Cardiac muscle cell (in vitro differentiated cells and primary cell): ENCODE measurements around the gene PRCP. TPM values are rescaled to one million over a fixed set of nuclear protein-coding genes. Genes with fewer than 3 reads are reported as not detected.

Source experiments
- DNase-seq, 2 donors: peaks; one replicate each; pipeline versions ENCODE4 v3.0.0 to v3.0.0-alpha.2; 2010 to 2017; ENCODE audit warnings: low read depth in 1 of 2, low spot score in 1 of 2
- H3K27ac ChIP-seq: fragments of 200-600 bp; sonication (generic); 2 replicates; pipeline ENCODE4 v1.5.1; 2016
- H3K27me3 ChIP-seq: fragments of 200-600 bp; sonication (generic); 2 replicates; pipeline ENCODE4 v1.6.0; 2016; ENCODE audit warnings: control low read depth
- H3K36me3 ChIP-seq: fragments of 200-600 bp; sonication (generic); 2 replicates; pipeline ENCODE4 v1.5.1; 2016; ENCODE audit warnings: control low read depth
- H3K4me1 ChIP-seq: fragments of 200-600 bp; sonication (generic); 2 replicates; pipeline ENCODE4 v1.8.1; 2017; ENCODE audit warnings: low read depth, mild to moderate bottlenecking, mixed run types
- H3K4me3 ChIP-seq: fragments of 200-600 bp; sonication (generic); 2 replicates; pipeline ENCODE4 v1.5.1; 2016; ENCODE audit warnings: mild to moderate bottlenecking
- H3K9me3 ChIP-seq: fragments of 200-600 bp; sonication (generic); 2 replicates; pipeline ENCODE4 v1.5.1; 2017; ENCODE audit warnings: low read depth, mild to moderate bottlenecking, control low read depth
- polyA plus RNA-seq: library from polyadenylated mRNA; unstranded; fragments of >200 nt; fragmentation: Nextera tagmentation; extraction: Ambion mirVana; gene quantifications from 2 replicates; pipeline ENCODE4 v1.2.1, GENCODE V29; 2016
- total RNA-seq: library from RNA; depleted of rRNA; stranded (reverse); fragments of >200 nt; gene quantifications from 2 replicates; pipeline ENCODE4 v1.2.3, GENCODE V29; 2016
- TF ChIP-seq, protein P1 (sequence below): IDR thresholded peaks from 2 replicates; pipeline ENCODE4 v1.5.1; 2012; ENCODE audit warnings: low read depth, mild to moderate bottlenecking, low read length

The PRCP gene
- total and polyA plus RNA-seq, 2 experiments from 2014 or later = 61.1 to 106 TPM

DNA sequence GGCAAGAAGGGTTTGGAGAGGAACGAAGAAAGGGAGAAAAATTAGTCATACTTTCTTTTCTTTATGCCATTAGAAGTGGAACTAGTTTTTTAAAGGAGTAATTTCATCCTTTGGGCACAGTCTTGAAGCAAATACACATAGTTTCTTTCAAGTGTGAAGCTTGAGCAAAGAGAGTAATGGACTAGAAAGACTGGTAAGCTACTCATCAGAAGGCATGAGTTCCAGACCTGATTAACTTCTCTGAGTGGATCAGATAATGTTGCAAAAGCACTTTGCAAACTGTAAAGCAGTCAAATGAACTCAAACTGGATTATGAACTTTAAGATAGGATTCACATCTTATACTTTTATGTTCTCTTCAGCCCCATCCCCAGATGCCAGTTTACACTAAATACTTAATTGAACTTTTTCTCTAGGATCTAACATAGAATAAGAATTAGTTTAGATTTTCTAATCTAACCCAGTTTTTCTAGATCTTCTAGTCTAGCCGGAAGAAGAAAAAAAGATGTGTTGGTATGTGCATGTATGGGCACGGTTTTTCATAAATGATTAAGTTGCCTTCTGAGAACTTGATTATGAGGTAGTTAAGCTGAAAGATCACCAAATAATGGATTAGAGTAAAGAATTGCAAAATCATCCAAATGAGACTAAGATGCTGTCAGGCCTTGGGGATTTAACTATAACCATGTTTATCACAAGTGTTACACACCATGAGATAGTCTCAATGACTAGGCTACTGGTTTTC lies 3.8 kb upstream of the PRCP start:
- peaks cover 4% of the 10 kb centered on the region for H3K4me1 ChIP-seq
- no peak for DNase-seq
- TF ChIP-seq, protein P1, sequence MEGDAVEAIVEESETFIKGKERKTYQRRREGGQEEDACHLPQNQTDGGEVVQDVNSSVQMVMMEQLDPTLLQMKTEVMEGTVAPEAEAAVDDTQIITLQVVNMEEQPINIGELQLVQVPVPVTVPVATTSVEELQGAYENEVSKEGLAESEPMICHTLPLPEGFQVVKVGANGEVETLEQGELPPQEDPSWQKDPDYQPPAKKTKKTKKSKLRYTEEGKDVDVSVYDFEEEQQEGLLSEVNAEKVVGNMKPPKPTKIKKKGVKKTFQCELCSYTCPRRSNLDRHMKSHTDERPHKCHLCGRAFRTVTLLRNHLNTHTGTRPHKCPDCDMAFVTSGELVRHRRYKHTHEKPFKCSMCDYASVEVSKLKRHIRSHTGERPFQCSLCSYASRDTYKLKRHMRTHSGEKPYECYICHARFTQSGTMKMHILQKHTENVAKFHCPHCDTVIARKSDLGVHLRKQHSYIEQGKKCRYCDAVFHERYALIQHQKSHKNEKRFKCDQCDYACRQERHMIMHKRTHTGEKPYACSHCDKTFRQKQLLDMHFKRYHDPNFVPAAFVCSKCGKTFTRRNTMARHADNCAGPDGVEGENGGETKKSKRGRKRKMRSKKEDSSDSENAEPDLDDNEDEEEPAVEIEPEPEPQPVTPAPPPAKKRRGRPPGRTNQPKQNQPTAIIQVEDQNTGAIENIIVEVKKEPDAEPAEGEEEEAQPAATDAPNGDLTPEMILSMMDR = no peak

DNA sequence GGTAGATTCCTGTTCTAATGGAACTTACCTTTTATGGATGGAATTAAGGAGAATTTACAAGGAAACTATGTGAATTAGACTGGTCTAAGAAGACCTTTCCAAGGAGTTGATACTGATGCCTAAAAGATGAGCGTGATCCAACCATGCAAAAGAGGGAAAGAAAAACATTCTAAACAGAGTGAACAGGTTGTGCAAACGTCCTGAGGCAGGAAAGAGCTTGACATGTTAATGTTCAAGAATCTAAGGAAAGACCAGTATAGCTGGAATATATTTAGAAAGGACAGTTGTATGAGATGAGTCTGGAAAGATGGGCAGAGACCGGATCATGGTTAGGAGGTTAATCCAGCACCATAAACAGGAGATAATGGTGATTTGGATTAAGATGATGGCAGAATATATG lies 2.6 kb upstream of the PRCP start:
- Histone ChIP-seq H3K9me3 (no peaks in the 10 kb centered on the region), H3K36me3 (no peaks in the 10 kb centered on the region), H3K27ac (no peak overlapping the region), H3K27me3 (no peaks in the 10 kb centered on the region), H3K4me1 (peaks cover 7% of the 10 kb centered on the region), H3K4me3 (no peak overlapping the region)
- no peak for DNase-seq
- TF ChIP-seq, protein P1 = no peak

More for the DNA sequence above, 3.8 kb upstream of the PRCP start:
- Histone ChIP-seq H3K36me3 (no peaks in the 10 kb centered on the region), H3K27me3 (no peaks in the 10 kb centered on the region), H3K4me3 (no peak overlapping the region), H3K9me3 (no peaks in the 10 kb centered on the region), H3K27ac (no peak overlapping the region)

DNA sequence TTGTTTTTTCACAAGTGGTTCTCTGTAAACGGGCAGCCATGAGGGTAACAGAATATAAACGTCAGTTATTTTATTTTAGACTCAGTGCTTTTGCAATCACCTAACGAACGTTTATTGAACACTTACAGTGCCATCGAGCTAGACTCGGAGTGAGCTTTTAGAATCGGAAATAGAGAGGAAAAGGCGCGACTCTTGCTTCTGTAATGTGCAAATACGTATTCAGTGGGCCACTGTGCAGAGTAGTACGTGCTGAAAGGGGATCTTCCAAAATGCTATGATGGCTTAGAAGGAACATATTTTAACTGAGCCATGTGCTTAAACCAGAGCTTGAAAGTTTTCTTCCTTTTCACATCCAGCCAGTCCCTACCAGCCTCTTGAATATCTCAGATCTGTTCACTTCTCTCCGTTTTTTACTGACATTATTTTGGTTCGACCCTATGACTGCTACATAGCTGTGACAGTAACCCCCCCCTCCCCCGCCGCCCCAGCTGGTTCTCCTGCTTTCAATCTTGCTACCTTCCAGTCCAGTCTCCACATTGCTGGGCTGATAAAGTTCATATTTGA lies 1.8 kb upstream of the PRCP start:
- H3K4me1 ChIP-seq = peaks cover 7% of the 10 kb centered on the region
- no peak overlapping the region for H3K27ac ChIP-seq
- TF ChIP-seq, protein P1 = no peak
- H3K9me3 ChIP-seq = no peaks in the 10 kb centered on the region
- no peaks in the 10 kb centered on the region for H3K36me3 ChIP-seq
- no peaks in the 10 kb centered on the region for H3K27me3 ChIP-seq
- no peak for DNase-seq
- H3K4me3 ChIP-seq = peak overlapping the region; percentile 50

DNA sequence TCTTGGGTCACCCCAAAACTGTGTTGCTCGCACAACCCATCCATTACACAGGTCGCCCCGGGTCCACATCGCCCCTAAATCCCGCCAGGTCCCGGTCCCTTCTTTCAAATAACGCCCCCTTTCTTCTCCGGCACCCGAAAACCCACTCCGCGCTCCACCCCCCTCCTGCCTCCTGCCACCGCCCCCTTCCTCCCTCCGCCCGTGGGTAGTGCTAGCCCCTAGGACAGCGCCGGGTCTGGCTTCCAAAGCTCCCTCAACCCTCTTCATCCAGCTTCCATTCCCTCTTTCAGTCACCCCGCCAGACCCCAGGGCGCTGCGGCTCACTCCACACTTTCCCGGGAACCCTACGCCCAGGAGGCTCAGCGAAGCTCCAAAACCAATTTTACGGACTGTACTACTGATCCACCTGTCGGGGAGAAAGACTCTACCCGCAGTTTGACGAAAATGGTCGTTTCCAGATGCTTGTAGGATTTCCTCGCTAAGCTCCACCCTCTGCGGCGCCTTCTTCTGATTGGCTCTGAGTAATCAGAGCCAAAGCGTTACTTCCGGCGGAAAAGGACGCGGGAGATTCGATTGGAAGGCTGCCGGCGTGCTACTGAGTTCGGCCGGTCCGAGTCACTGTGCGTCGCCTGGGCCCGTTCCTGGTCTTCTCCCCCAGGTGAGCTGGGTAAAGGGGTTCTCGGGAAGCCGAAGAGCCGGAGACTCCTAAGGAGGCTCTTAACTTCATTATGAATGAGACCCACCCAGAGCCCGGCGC lies 1.1 kb upstream of the PRCP start, which contains the start of gene DDIAS:
Gene DDIAS (plus strand): TSS at position 572 of the 757 bp plus-strand sequence. CDS start 13,003 bp downstream, outside the sequence.
- no peaks in the 10 kb centered on the region for H3K27me3 ChIP-seq
- no peaks in the 10 kb centered on the region for H3K9me3 ChIP-seq
- H3K27ac ChIP-seq = peak within 1 kb of the TSS; percentile 87
- H3K4me3 ChIP-seq = peak within 1 kb of the TSS; percentile 50
- H3K4me1 ChIP-seq = peaks cover 7% of the 10 kb centered on the region
- no peaks in the 10 kb centered on the region for H3K36me3 ChIP-seq
- peak; percentile 98 to 99 for DNase-seq
- TF ChIP-seq, protein P1 = no peak

DNA sequence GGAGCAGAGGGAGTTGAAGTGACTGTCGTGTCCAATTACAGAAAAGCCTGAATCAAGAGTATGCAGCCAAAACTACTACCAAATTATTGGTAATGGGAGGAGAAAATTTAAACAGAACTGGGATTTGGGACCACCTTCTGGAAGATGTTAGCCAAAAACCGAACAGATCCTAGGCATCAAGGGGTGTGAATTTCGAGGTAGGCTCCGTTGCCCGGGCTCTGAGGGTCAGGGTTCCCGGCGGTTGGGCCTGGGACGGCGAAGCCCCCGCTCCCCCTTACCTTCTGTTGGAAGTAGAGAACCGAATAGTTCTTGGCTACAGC lies 313 bp downstream of the PRCP start:
- Histone ChIP-seq H3K9me3 (no peaks in the 10 kb centered on the region), H3K4me1 (peaks cover 7% of the 10 kb centered on the region), H3K36me3 (no peaks in the 10 kb centered on the region), H3K27me3 (no peaks in the 10 kb centered on the region), H3K4me3 (peak overlapping the region; percentile 50), H3K27ac (peak overlapping the region; percentile 87)
- TF ChIP-seq, protein P1 = no peak
- peak in 1 of 2 donors; percentile 18 for DNase-seq
